Karpas-422 (cell line): ENCODE measurements around the gene TRPM3. TPM values are rescaled to one million over a fixed set of nuclear protein-coding genes. Genes with fewer than 3 reads are reported as not detected.

ENCODE experiments used
- DNase-seq: peaks from one replicate; pipeline ENCODE4 v3.0.0-alpha.2; 2015
- H2AFZ ChIP-seq: fragments of 200-600 bp; sonication (generic); 2 replicates; pipeline ENCODE4 v1.6.1; 2014; ENCODE audit warnings: antibody characterized with exemption, low read length, mixed read lengths
- H3K27ac ChIP-seq: fragments of 200-600 bp; sonication (generic); 2 replicates; pipeline ENCODE4 v1.5.1; 2014; ENCODE audit warnings: mild to moderate bottlenecking, low read length, moderate library complexity
- H3K27me3 ChIP-seq: fragments of 200-600 bp; sonication (generic); 2 replicates; pipeline ENCODE4 v1.6.1; 2014; ENCODE audit warnings: low read length, mixed read lengths
- H3K36me3 ChIP-seq: fragments of 200-600 bp; sonication (generic); 2 replicates; pipeline ENCODE4 v1.6.1; 2014; ENCODE audit warnings: low read length, mixed read lengths; ENCODE audit not compliant: insufficient read depth
- H3K4me1 ChIP-seq: fragments of 200-600 bp; sonication (generic); 2 replicates; pipeline ENCODE4 v1.6.1; 2014; ENCODE audit warnings: mild to moderate bottlenecking, low read length, mixed read lengths
- H3K4me2 ChIP-seq: fragments of 200-600 bp; sonication (generic); 2 replicates; pipeline ENCODE4 v1.6.1; 2014; ENCODE audit warnings: low read length, low read depth, mild to moderate bottlenecking; ENCODE audit not compliant: poor library complexity, severe bottlenecking
- H3K4me3 ChIP-seq: fragments of 200-600 bp; sonication (generic); 2 replicates; pipeline ENCODE4 v1.5.1; 2014; ENCODE audit warnings: mild to moderate bottlenecking, antibody characterized with exemption, low read length, mixed read lengths
- H3K79me2 ChIP-seq: fragments of 200-600 bp; sonication (generic); 2 replicates; pipeline ENCODE4 v1.6.1; 2014; ENCODE audit warnings: mild to moderate bottlenecking, low read length, mixed read lengths
- H3K9ac ChIP-seq: fragments of 200-600 bp; sonication (generic); 2 replicates; pipeline ENCODE4 v1.6.0; 2014; ENCODE audit warnings: low read length
- H3K9me2 ChIP-seq: fragments of 200-600 bp; sonication (generic), shearing (Covaris generic); replicated peaks from 2 replicates; pipeline ENCODE4 v1.6.0; 2014; ENCODE audit warnings: mild to moderate bottlenecking, low read length, moderate library complexity; ENCODE audit not compliant: insufficient read depth
- H3K9me3 ChIP-seq: fragments of 300-700, 200-600 bp; sonication (generic); 2 replicates; pipeline ENCODE4 v1.6.1; 2014; ENCODE audit warnings: low read length, mixed read lengths
- H4K20me1 ChIP-seq: fragments of 200-600 bp; sonication (generic); 2 replicates; pipeline ENCODE4 v1.6.1; 2014; ENCODE audit warnings: mild to moderate bottlenecking, antibody characterized with exemption, low read length, low read depth; ENCODE audit not compliant: insufficient read depth
- total RNA-seq: library from RNA; depleted of rRNA; stranded (reverse); fragments of >200 nt; shearing (Covaris generic); gene quantifications from 2 replicates; pipeline ENCODE4 v1.2.3, GENCODE V29; 2014; ENCODE audit warnings: low replicate concordance

TRPM3 gene
- total RNA-seq, 1 experiment from 2014 or later = not detected

GRCh38 chr9:70868041-70868440, 253.4 kb downstream of the TRPM3 start:
- Histone ChIP-seq H3K4me2 (no peak overlapping the region), H2AFZ (no peak overlapping the region)
- DNase-seq = no peak

GRCh38 chr9:70865471-70865870, 255.9 kb downstream of the TRPM3 start:
- H4K20me1 ChIP-seq = no peaks in the 10 kb centered on the region
- H3K79me2 ChIP-seq = no peaks in the 10 kb centered on the region
- H3K9me2 ChIP-seq = no peaks in the 10 kb centered on the region
- no peak overlapping the region for H3K9ac ChIP-seq
- no peaks in the 10 kb centered on the region for H3K9me3 ChIP-seq
- no peaks in the 10 kb centered on the region for H3K27me3 ChIP-seq
- no peak for DNase-seq
- no peak overlapping the region for H2AFZ ChIP-seq
- no peak overlapping the region for H3K27ac ChIP-seq
- H3K4me3 ChIP-seq = no peak overlapping the region
- no peak overlapping the region for H3K4me2 ChIP-seq
- peaks cover 3% of the 10 kb centered on the region; the same call in 1 of the 2 replicates for H3K4me1 ChIP-seq
- H3K36me3 ChIP-seq = no peaks in the 10 kb centered on the region

More at GRCh38 chr9:70868041-70868440, 253.4 kb downstream of the TRPM3 start:
- peaks cover 3% of the 10 kb centered on the region; the same call in 1 of the 2 replicates for H3K4me1 ChIP-seq
- H3K9me2 ChIP-seq = no peaks in the 10 kb centered on the region
- H3K9me3 ChIP-seq = no peaks in the 10 kb centered on the region
- no peak overlapping the region for H3K9ac ChIP-seq
- no peaks in the 10 kb centered on the region for H3K36me3 ChIP-seq
- no peak overlapping the region for H3K4me3 ChIP-seq
- H3K27ac ChIP-seq = no peak overlapping the region
- H3K27me3 ChIP-seq = no peaks in the 10 kb centered on the region; the same call in 1 of the 2 replicates
- no peaks in the 10 kb centered on the region for H4K20me1 ChIP-seq
- H3K79me2 ChIP-seq = no peaks in the 10 kb centered on the region

GRCh38 chr9:70861797-70862196, 259.6 kb downstream of the TRPM3 start:
- Histone ChIP-seq H3K9me3 (no peaks in the 10 kb centered on the region), H3K36me3 (no peaks in the 10 kb centered on the region), H3K27me3 (no peaks in the 10 kb centered on the region), H3K27ac (no peak overlapping the region), H3K79me2 (no peaks in the 10 kb centered on the region), H3K4me3 (no peak overlapping the region), H4K20me1 (no peaks in the 10 kb centered on the region), H3K9me2 (no peaks in the 10 kb centered on the region), H3K4me2 (no peak overlapping the region), H3K9ac (no peak overlapping the region), H3K4me1 (no peaks in the 10 kb centered on the region), H2AFZ (no peak overlapping the region)
- no peak for DNase-seq

- no peaks in the 10 kb centered on the region for H3K4me1 ChIP-seq
- H3K4me3 ChIP-seq = no peak overlapping the region
- H3K9ac ChIP-seq = no peak overlapping the region
- no peak overlapping the region for H2AFZ ChIP-seq
- no peaks in the 10 kb centered on the region for H3K9me2 ChIP-seq
- H3K4me2 ChIP-seq = no peak overlapping the region
- H3K27me3 ChIP-seq = no peaks in the 10 kb centered on the region
- H3K9me3 ChIP-seq = no peaks in the 10 kb centered on the region
- DNase-seq = no peak
- no peaks in the 10 kb centered on the region for H4K20me1 ChIP-seq
- no peaks in the 10 kb centered on the region for H3K79me2 ChIP-seq
- H3K36me3 ChIP-seq = no peaks in the 10 kb centered on the region
- no peak overlapping the region for H3K27ac ChIP-seq
Observed at GRCh38 chr9:70861376-70861775, 260.0 kb downstream of the TRPM3 start.

- Histone ChIP-seq H3K4me2 (no peak overlapping the region), H3K9ac (no peak overlapping the region), H4K20me1 (no peaks in the 10 kb centered on the region), H3K9me2 (no peaks in the 10 kb centered on the region), H3K4me3 (no peak overlapping the region), H3K4me1 (no peaks in the 10 kb centered on the region), H3K27me3 (no peaks in the 10 kb centered on the region), H3K36me3 (no peaks in the 10 kb centered on the region), H3K79me2 (no peaks in the 10 kb centered on the region), H3K27ac (no peak overlapping the region), H3K9me3 (no peaks in the 10 kb centered on the region), H2AFZ (no peak overlapping the region)
- DNase-seq = no peak
Observed at GRCh38 chr9:70859694-70860093, 261.7 kb downstream of the TRPM3 start.

- Histone ChIP-seq H4K20me1 (no peaks in the 10 kb centered on the region), H3K4me1 (no peaks in the 10 kb centered on the region), H3K27ac (no peak overlapping the region), H3K4me3 (no peak overlapping the region), H3K9ac (no peak overlapping the region), H3K36me3 (no peaks in the 10 kb centered on the region), H2AFZ (no peak overlapping the region), H3K27me3 (no peaks in the 10 kb centered on the region), H3K79me2 (no peaks in the 10 kb centered on the region), H3K9me3 (no peaks in the 10 kb centered on the region), H3K4me2 (no peak overlapping the region), H3K9me2 (no peaks in the 10 kb centered on the region)
- no peak for DNase-seq
Observed at GRCh38 chr9:70856411-70856810, 265.0 kb downstream of the TRPM3 start.

GRCh38 chr9:70852711-70853240, 268.6 kb downstream of the TRPM3 start:
- Histone ChIP-seq H3K27me3 (no peaks in the 10 kb centered on the region), H3K36me3 (no peaks in the 10 kb centered on the region), H3K79me2 (no peaks in the 10 kb centered on the region), H4K20me1 (no peaks in the 10 kb centered on the region), H3K27ac (no peak overlapping the region), H3K9me3 (no peaks in the 10 kb centered on the region), H3K9me2 (no peaks in the 10 kb centered on the region), H3K4me3 (no peak overlapping the region), H2AFZ (no peak overlapping the region), H3K4me2 (no peak overlapping the region), H3K4me1 (no peaks in the 10 kb centered on the region), H3K9ac (no peak overlapping the region)
- no peak for DNase-seq

- no peak overlapping the region for H2AFZ ChIP-seq
- H3K4me1 ChIP-seq = no peaks in the 10 kb centered on the region
- H4K20me1 ChIP-seq = no peaks in the 10 kb centered on the region
- no peak overlapping the region for H3K4me3 ChIP-seq
- no peak overlapping the region for H3K9ac ChIP-seq
- no peaks in the 10 kb centered on the region for H3K9me2 ChIP-seq
- no peaks in the 10 kb centered on the region for H3K79me2 ChIP-seq
- no peak for DNase-seq
- H3K36me3 ChIP-seq = no peaks in the 10 kb centered on the region
- H3K27ac ChIP-seq = no peak overlapping the region
- no peak overlapping the region for H3K4me2 ChIP-seq
- no peaks in the 10 kb centered on the region for H3K27me3 ChIP-seq
- H3K9me3 ChIP-seq = no peaks in the 10 kb centered on the region
Observed at GRCh38 chr9:70840266-70840665, 281.2 kb downstream of the TRPM3 start.
